Measurements from ENCODE around the gene SRRM1. TPM values are rescaled to one million over a fixed set of nuclear protein-coding genes. Genes with fewer than 3 reads are reported as not detected.

Gene SRRM1
- total and polyA plus RNA-seq, 9 of the 15 experiments (the other 6 are each of a cell fraction or from before 2014, with no cell fraction given): 54.5 to 268 (median 115) TPM

GRCh38 chr1:24699628-24700027 is 56.5 kb downstream of the SRRM1 start:
- Histone ChIP-seq H3K4me3 (no peak overlapping the region), H3K9me3 (replicated peaks; ENCODE audit: control insufficient read depth, insufficient read depth, low read depth, low read length) (no peaks in the 10 kb centered on the region), H4K20me1 (replicated peaks; ENCODE audit: control insufficient read depth, insufficient read depth, low read length) (no peaks in the 10 kb centered on the region), H3K9me1 (ENCODE audit: control insufficient read depth, insufficient read depth, low read length) (no peaks in the 10 kb centered on the region), H3K4me2 (ENCODE audit: insufficient read depth, low read length) (no peak overlapping the region), H3K27ac (ENCODE audit: extremely low read depth, low read depth, low read length) (no peak overlapping the region), H3K4me1 (replicated peaks in 1 of 2; ENCODE audit: control insufficient read depth in 2 of 2, insufficient read depth in 2 of 2, low read length in 2 of 2) (peaks cover 17 to 19% of the 10 kb centered on the region in 2 experiments), H3K79me2 (ENCODE audit: control insufficient read depth, insufficient read depth, low read length) (no peaks in the 10 kb centered on the region), H3K36me3 (ENCODE audit: control insufficient read depth, insufficient read depth, low read length) (no peaks in the 10 kb centered on the region), H2AFZ (ENCODE audit: low read depth, low read length) (0 out of 2 replicates have a peak overlapping the region, but pooled peaks have one; percentile 38), H3K27me3 (ENCODE audit: control insufficient read depth in 2 of 2, insufficient read depth in 2 of 2, low read length in 2 of 2) (no peaks in the 10 kb centered on the region), H3K9ac (ENCODE audit: insufficient read depth in 1 of 2, low read depth in 2 of 2, low read length in 2 of 2) (peak overlapping the region in 1 of 2 experiments; percentile 31; a peak in 2 of 4 replicates)
- CTCF ChIA-PET (ENCODE audit: low intra/inter-chr PET ratio): no interaction called here
- intact Hi-C loops (cut with micrococcal nuclease) (no loop called here), in situ Hi-C loops (cut with MboI) (no loop called here)
- ATAC-seq: no peak
- WGBS (ENCODE audit: insufficient coverage, low coverage, missing lambda C conversion rate): 56% methylated on average over 7 of the region's 7 CpGs
- no peak for FAIRE-seq
- POLR2A ChIA-PET: interaction anchor here (1.7 kb wide), 1 partner anchor 45 kb away, joined by 7 read pairs; the partner anchor contains the start of gene CLIC4
- DNase-seq (ENCODE audit: extremely low read depth in 1 of 4, low spot score in 3 of 4): peak in 1 of 4 experiments; percentile 4
- no peak for TF ChIP-seq ARHGAP35 (IDR thresholded peaks at IDR 0.05; ENCODE audit: partially characterized antibody)
- no peak for TF ChIP-seq ZNF830 (CRISPR knock-in tag; IDR thresholded peaks at IDR 0.05)
- no peak for TF ChIP-seq LARP7 (IDR thresholded peaks at IDR 0.05)
- BruUV-seq (replicated peaks): no TSS peak

DNA sequence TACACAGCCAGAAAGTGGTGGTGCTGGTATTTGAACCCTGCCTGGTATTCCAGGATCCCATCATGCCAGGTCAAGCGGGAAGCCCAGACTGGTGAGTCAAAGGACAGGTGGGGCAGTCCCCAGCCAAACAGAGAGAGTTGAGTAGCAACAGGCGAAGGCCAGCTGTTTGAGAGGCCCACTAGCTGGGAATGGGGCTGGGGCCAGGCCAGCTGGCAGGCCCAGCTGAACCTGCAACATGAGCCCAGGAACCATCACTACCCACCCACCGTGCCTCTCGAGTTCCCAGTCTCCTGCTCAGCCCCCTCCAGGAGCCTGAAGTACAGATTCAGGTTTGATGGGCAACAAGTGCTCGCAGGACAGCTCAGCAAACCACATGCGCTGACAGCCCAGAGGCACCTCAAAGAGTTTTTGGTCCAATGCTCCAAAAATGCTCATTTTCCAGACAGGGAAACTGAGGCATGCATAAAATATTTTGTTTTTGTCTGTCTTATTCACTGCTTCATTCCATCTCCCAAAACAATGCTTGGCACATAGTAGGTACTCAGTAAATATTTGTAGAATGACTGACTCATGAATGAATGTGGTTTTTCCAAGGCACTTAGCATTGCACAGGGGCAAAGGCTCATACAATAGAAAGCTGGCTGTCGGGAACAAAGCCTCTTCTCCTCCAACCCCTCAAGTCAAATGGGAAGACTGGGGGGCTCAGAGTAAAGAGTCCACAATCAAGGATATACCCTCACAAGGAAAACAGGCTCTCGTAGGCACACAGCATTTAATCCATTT is 59.6 kb downstream of the SRRM1 start:
- FAIRE-seq (no peak), ATAC-seq (no peak), DNase-seq (ENCODE audit: extremely low read depth in 1 of 4, low spot score in 3 of 4) (no peak)
- Histone ChIP-seq H3K27me3 (ENCODE audit: control insufficient read depth in 2 of 2, insufficient read depth in 2 of 2, low read length in 2 of 2) (no peaks in the 10 kb centered on the region), H3K27ac (ENCODE audit: extremely low read depth, low read depth, low read length) (no peak overlapping the region), H3K9me1 (ENCODE audit: control insufficient read depth, insufficient read depth, low read length) (no peaks in the 10 kb centered on the region), H3K4me3 (no peak overlapping the region), H2AFZ (ENCODE audit: low read depth, low read length) (no peak overlapping the region), H3K36me3 (ENCODE audit: control insufficient read depth, insufficient read depth, low read length) (no peaks in the 10 kb centered on the region), H3K79me2 (ENCODE audit: control insufficient read depth, insufficient read depth, low read length) (no peaks in the 10 kb centered on the region), H3K4me2 (ENCODE audit: insufficient read depth, low read length) (no peak overlapping the region), H3K4me1 (replicated peaks in 1 of 2; ENCODE audit: control insufficient read depth in 2 of 2, insufficient read depth in 2 of 2, low read length in 2 of 2) (peaks cover 14 to 18% of the 10 kb centered on the region in 2 experiments; a peak in 4 of 5 replicates), H4K20me1 (replicated peaks; ENCODE audit: control insufficient read depth, insufficient read depth, low read length) (no peaks in the 10 kb centered on the region), H3K9me3 (replicated peaks; ENCODE audit: control insufficient read depth, insufficient read depth, low read depth, low read length) (no peaks in the 10 kb centered on the region), H3K9ac (ENCODE audit: insufficient read depth in 1 of 2, low read depth in 2 of 2, low read length in 2 of 2) (no peak overlapping the region)
- no peak for TF ChIP-seq E2F8 (IDR thresholded peaks at IDR 0.05; ENCODE audit: low read depth, partially characterized antibody)
- TF ChIP-seq ZKSCAN1 (IDR thresholded peaks at IDR 0.05; ENCODE audit: low read depth, low read length): peak; percentile 81
- TF ChIP-seq SOX6 (IDR thresholded peaks at IDR 0.05): no peak
- no peak for TF ChIP-seq CBX2 (IDR thresholded peaks at IDR 0.05; ENCODE audit: insufficient read depth, low read length, poor library complexity, severe bottlenecking)
- intact Hi-C loops (cut with micrococcal nuclease): no loop called here
- ChIA-PET CTCF (ENCODE audit: low intra/inter-chr PET ratio) (no interaction called here), POLR2A (interaction anchor here (0.6 kb wide), 1 partner anchor 14 kb away, joined by 3 read pairs; no protein-coding TSS in a partner anchor)
- in situ Hi-C loops (cut with MboI): no loop called here
- WGBS (ENCODE audit: insufficient coverage, low coverage, missing lambda C conversion rate): 62% methylated on average over 8 of the region's 8 CpGs
- no TSS peak for BruUV-seq (replicated peaks)
